GM19238 (cell line): ENCODE data around the gene SRPK3.
A peak's percentile ranks its signal among the peaks of the same experiment; 100 is the strongest.
"Not testable (repeated sequence)": the region's sequence is repeated elsewhere in the genome, so short reads cannot be mapped to it uniquely, and the experiment has no call there.

Experiments used
- DNase-seq: peaks from one replicate; pipeline ENCODE4 v3.0.0; 2011; ENCODE audit warnings: low spot score; ENCODE audit not compliant: insufficient read length

Gene SRPK3

GRCh38 chrX:153805436-153805835 is 24.6 kb downstream of the SRPK3 start:
- no peak for DNase-seq

- no peak for DNase-seq
These were observed 26.2 kb downstream of the SRPK3 start for GRCh38 chrX:153806999-153807575.

GRCh38 chrX:153807976-153808375 is 27.1 kb downstream of the SRPK3 start:
- no peak for DNase-seq

GRCh38 chrX:153812220-153812619 is 31.4 kb downstream of the SRPK3 start:
- no peak for DNase-seq

GRCh38 chrX:153813161-153813560 is 32.3 kb downstream of the SRPK3 start:
- DNase-seq, result no peak

- no peak for DNase-seq
These were observed 33.9 kb downstream of the SRPK3 start for GRCh38 chrX:153814591-153815315.

- DNase-seq, result no peak
These were observed 36.2 kb downstream of the SRPK3 start for GRCh38 chrX:153816831-153817690.

GRCh38 chrX:153818064-153818463 is 37.2 kb downstream of the SRPK3 start:
- DNase-seq, result not testable (repeated sequence)

GRCh38 chrX:153818571-153819383 is 37.9 kb downstream of the SRPK3 start:
- DNase-seq, result peak; percentile 45

GRCh38 chrX:153819384-153820040 is 38.7 kb downstream of the SRPK3 start:
- peak; percentile 3 for DNase-seq

- peak; percentile 0 for DNase-seq
These were observed 39.8 kb downstream of the SRPK3 start for GRCh38 chrX:153820601-153821000.

- peak; percentile 2 for DNase-seq
These were observed 40.2 kb downstream of the SRPK3 start for GRCh38 chrX:153821066-153821465.

GRCh38 chrX:153824348-153824747 is 43.5 kb downstream of the SRPK3 start:
- DNase-seq, result no peak

GRCh38 chrX:153825042-153825441 is 44.2 kb downstream of the SRPK3 start:
- no peak for DNase-seq

- no peak for DNase-seq
These were observed 46.2 kb downstream of the SRPK3 start for GRCh38 chrX:153827016-153827415.

GRCh38 chrX:153827903-153828302 is 47.1 kb downstream of the SRPK3 start:
- no peak for DNase-seq

GRCh38 chrX:153828308-153828707 is 47.5 kb downstream of the SRPK3 start:
- no peak for DNase-seq

- no peak for DNase-seq
These were observed 48.1 kb downstream of the SRPK3 start for GRCh38 chrX:153828723-153829548.

GRCh38 chrX:153829549-153829798 is 48.6 kb downstream of the SRPK3 start:
- DNase-seq, result no peak
